ENCODE results near the gene ZNF582.
A peak's percentile ranks its signal among the peaks of the same experiment; 100 is the strongest.

Gene ZNF582

DNA sequence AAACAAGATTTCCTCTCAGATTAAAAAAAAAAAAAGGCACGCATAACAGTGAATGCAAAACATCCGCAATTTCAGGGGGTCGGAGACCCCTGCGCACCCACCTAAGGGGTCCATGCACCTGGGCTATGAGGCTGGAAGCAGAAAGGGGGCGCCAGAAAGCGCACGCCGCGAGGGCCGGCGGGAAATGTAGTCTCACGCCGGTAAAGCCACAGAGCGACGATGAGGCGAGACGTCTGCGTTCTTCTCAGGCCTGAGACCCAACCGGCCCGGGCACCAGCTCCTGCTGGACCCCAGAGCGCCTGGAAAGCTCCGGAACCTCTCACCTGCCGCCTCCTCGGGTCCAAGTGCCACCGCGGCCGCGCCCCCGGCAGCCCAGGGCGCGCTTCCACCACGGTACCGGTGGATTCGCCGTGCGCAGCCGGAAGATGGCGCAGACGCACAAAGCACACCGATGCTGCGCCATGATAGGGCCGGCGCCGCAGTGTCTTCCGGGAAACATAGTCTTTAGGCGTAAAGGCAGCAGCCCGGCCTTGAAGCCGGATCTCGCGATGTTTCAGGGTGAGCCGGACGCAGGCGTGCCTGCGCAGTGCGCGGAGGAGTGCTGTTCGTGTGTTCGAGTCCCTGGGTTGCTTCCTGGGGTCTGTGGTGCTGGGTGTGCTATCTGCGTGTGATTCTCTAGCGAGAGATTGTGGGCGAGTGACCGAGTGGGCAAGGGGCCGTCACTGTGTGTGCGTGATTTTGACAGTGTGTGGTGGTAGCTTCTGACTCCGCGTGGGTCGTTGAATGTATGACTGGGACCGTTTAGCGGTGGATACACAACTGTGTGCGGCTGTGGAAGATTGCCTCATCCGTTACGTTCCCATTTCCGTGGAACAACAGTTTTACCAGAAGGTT, at the start of gene ZNF582:
Gene ZNF582, minus strand, starts transcription at position 416 of the 894 bp plus-strand sequence. CDS start 1,782 bp downstream, outside the sequence.
- H3K4me3 Mint-ChIP-seq, result peak within 1 kb of the TSS; percentile 93
- H3K27me3 Mint-ChIP-seq, result no peaks in the 10 kb centered on the region
- peaks cover 51% of the 10 kb centered on the region for H3K36me3 Mint-ChIP-seq
- H3K27ac Mint-ChIP-seq, result peak within 1 kb of the TSS; percentile 97
- peaks cover 21% of the 10 kb centered on the region for H3K9me3 Mint-ChIP-seq
- peaks cover 14% of the 10 kb centered on the region for H3K4me1 Mint-ChIP-seq

DNA sequence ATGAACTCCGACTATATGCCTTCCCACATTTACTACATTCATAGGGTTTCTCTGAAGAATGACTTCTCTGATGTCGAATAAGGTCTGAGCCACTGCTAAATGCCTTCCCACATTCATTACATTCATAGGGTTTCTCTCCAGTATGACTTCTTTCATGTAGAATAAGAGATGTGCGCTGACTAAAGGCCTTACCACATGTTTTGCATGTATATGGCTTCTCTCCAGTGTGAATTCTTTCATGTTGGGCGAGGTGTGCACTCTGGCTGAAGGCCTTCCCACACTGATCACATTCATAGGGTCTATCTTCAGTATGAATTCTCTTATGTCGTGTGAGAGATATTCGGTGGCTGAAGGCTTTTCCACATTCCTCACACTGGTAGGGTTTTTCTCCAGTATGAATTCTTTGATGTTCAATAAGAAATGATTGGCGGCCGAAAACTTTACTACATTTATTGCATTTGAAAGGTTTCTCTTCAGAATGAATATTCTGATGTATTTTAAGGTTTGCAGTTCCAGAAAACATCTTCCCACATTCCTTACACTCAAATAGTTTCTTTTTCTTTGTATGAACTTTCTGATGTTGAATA, 48.0 kb upstream of the ZNF582 start:
- H3K36me3 Mint-ChIP-seq, result peaks cover 23% of the 10 kb centered on the region
- peaks cover 39% of the 10 kb centered on the region for H3K9me3 Mint-ChIP-seq

DNA sequence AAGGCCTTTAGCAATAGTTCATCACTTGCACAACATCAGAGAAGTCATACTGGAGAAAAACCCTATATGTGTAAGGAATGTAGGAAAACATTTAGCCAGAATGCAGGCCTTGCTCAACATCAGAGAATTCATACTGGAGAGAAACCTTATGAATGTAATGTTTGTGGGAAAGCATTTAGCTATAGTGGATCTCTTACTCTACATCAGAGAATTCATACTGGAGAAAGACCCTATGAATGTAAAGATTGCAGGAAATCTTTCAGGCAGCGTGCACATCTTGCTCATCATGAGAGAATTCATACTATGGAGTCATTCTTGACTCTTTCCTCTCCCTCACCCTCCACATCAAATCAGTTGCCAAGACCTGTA, 30.6 kb upstream of the ZNF582 start:
- peaks cover 25% of the 10 kb centered on the region for H3K9me3 Mint-ChIP-seq
- no peak overlapping the region for H3K4me3 Mint-ChIP-seq
- peaks cover 63% of the 10 kb centered on the region for H3K36me3 Mint-ChIP-seq
- H3K27me3 Mint-ChIP-seq, result no peaks in the 10 kb centered on the region
- H3K4me1 Mint-ChIP-seq, result no peaks in the 10 kb centered on the region
- no peak overlapping the region for H3K27ac Mint-ChIP-seq

More for the DNA sequence above, 48.0 kb upstream of the ZNF582 start:
- Mint-ChIP-seq H3K4me1 (no peaks in the 10 kb centered on the region), H3K27me3 (no peaks in the 10 kb centered on the region), H3K4me3 (no peak overlapping the region), H3K27ac (no peak overlapping the region)

DNA sequence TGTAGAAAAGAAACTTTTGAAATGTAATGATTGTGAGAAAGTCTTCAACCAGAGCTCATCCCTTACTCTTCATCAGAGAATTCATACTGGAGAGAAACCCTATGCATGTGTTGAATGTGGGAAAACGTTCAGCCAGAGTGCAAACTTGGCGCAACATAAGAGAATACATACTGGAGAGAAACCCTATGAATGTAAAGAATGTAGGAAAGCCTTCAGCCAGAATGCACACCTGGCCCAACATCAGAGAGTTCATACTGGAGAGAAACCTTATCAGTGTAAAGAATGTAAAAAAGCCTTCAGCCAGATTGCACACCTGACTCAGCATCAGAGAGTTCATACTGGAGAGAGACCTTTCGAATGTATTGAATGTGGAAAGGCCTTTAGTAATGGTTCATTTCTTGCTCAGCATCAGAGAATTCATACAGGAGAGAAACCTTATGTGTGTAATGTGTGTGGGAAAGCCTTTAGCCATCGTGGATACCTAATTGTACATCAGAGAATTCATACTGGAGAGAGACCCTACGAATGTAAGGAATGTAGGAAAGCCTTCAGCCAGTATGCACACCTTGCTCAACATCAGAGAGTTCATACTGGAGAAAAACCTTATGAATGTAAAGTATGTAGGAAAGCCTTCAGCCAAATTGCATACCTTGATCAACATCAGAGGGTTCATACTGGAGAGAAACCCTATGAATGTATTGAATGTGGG, 30.1 kb upstream of the ZNF582 start:
- Mint-ChIP-seq H3K27me3 (no peaks in the 10 kb centered on the region), H3K36me3 (peaks cover 68% of the 10 kb centered on the region), H3K9me3 (peaks cover 30% of the 10 kb centered on the region)

DNA sequence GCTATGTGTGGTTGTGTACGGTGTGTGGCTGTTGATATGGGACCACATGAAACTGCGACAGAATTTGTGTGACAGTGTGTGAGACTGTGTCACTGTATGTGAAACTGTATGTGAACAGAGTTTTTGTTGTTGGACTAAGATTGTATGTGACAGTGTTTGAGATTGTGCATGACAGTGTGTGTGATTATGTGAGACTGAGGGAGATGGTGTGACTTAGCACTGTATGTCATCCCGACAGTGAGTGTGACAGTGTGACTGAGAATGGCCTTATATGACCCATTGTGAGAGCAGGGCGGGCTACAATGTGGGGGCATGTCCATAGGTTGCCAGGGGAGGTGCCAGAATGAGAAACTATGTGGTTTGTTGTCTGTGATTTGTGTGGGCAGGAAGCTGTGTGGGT, 11.7 kb upstream of the ZNF582 start:
- Mint-ChIP-seq H3K9me3 (peaks cover 43% of the 10 kb centered on the region), H3K4me3 (peak overlapping the region; percentile 88), H3K36me3 (peaks cover 52% of the 10 kb centered on the region), H3K4me1 (peaks cover 32% of the 10 kb centered on the region), H3K27ac (peak overlapping the region; percentile 100), H3K27me3 (no peaks in the 10 kb centered on the region)

More for the DNA sequence above, 30.1 kb upstream of the ZNF582 start:
- Mint-ChIP-seq H3K4me1 (no peaks in the 10 kb centered on the region), H3K27ac (no peak overlapping the region), H3K4me3 (no peak overlapping the region)

DNA sequence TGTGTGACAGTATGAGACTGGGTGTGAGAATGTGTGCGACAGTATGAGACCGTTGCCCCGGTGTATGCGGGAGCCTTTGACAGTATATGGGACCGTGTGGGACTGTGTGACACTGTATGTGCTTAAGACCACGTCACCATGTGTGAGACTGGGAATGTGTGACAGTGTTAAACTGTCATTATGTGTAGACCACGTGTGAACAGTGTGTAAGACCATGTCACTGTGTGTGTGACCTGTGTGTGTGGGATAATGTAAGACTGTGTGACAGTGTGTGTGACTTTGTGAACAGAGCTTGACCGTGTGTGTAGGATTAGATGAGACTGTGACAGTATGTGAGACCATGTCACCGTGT, 11.3 kb upstream of the ZNF582 start:
- Mint-ChIP-seq H3K27me3 (no peaks in the 10 kb centered on the region), H3K27ac (peak overlapping the region; percentile 100), H3K4me1 (peaks cover 32% of the 10 kb centered on the region), H3K4me3 (peak overlapping the region; percentile 88), H3K36me3 (peaks cover 49% of the 10 kb centered on the region), H3K9me3 (peaks cover 40% of the 10 kb centered on the region)

DNA sequence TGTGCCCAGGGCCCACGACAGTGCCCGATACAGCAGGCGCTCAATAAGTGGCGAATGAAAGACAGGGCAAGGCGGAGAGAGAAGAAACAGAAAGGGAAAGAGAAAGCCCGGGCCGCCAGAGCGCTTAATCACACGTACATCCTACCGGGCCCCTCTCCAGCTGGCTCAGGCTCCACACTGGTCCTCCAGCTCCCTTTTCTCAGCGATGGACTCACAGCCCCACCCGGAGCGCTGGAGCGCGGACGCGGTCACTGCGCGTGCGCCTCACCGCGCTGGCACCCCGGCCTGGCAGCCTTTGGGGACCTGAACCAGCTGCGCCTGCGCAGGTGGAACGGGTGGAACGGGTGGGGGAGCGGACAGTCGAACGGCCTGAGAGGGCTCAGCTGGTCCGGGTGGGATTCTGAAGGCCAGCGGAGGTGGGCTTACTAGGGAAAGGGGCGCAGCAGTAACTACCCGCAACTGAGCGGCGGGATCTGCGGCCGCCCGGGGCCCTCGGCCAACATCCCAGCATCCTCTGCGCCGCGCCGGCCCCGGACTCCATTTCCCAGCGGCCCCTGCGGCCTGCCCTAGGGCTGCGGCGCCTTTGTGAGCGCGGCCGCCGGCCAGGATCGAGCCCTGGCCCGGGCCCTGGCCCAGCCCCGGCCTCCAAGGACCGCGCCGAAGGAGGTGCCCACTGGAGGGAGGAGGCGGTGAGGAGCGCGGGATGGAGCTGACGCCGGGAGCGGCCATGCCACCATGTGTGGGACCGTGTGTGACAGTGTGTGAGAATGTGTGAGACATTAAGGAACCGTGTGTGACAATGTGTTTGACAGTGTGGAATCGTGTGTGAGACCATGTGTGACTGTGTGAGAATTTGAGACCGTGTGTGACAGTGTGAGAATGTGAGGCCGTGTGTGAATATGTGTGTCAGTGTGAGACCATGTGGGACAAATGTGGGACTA, 10.7 kb upstream of the ZNF582 start, which contains the start of gene ZNF583:
Gene ZNF583, plus strand, starts transcription at position 569 of the 941 bp plus-strand sequence. CDS start 2,783 bp downstream, outside the sequence.
- Mint-ChIP-seq H3K27me3 (no peaks in the 10 kb centered on the region), H3K36me3 (peaks cover 52% of the 10 kb centered on the region), H3K4me3 (peak within 1 kb of the TSS; percentile 88), H3K4me1 (peaks cover 32% of the 10 kb centered on the region), H3K9me3 (peaks cover 37% of the 10 kb centered on the region), H3K27ac (peak within 1 kb of the TSS; percentile 100)

DNA sequence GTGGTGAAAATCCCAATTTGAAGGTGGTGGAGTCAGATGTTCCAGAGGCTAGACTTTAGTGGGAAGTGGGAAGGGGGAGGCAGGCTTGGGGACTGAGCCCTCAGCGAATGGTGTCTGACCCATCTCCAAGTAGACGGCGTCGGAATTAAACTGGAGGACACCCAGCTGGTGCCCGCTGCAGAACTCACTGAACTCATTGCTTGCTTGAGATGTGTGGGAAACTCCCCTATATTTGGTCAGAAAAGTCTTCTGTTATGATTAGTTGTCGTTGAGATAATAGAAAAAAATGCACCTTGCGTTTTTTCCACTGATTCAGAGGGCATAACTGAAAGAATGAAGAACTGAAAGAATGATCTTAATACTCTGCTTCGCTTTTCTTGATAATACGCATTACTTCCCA, 9.9 kb upstream of the ZNF582 start:
- Mint-ChIP-seq H3K4me3 (peak overlapping the region; percentile 88), H3K27me3 (no peaks in the 10 kb centered on the region), H3K36me3 (peaks cover 51% of the 10 kb centered on the region), H3K27ac (peak overlapping the region; percentile 100), H3K4me1 (peaks cover 32% of the 10 kb centered on the region), H3K9me3 (peaks cover 29% of the 10 kb centered on the region)

DNA sequence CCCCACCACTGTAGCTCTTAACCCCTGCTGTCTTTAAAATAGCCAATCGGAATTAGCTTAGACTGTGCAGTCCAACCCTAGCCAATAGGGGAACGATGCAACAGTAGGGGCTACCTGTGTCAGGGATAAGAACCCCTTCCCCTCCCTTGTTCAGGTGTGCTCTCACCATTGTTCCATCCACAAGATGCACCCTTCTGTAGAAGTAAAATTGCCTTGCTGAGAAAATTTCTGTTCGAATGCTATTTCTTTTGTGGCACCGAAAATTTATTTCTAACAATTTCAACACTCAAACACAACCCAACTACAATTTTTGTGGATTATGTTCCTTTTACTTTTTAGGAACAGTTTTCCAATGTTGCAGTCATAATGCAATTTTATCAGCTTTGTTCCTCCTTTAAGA, 7.2 kb upstream of the ZNF582 start:
- Mint-ChIP-seq H3K36me3 (peaks cover 43% of the 10 kb centered on the region), H3K27ac (no peak overlapping the region), H3K27me3 (no peaks in the 10 kb centered on the region), H3K4me1 (peaks cover 28% of the 10 kb centered on the region), H3K4me3 (no peak overlapping the region), H3K9me3 (peaks cover 16% of the 10 kb centered on the region)

DNA sequence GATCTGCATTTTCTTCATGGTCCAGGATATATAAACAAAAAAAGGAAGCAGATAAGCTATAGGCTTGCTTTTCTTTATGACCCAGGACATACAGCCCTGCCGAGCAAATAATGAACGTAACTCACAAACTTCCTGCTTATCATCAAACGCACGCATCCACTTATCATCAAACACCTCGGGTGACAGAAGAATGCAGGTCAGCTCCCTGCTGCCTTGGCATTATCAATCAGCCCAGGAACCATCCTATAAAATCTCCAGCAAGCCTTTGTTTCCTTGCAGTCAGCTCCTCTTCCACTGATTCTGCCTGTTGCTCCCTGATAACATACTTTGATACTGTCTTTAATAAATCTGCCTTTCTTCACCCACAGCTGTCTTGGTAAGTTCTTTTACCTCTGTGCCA, 5.5 kb upstream of the ZNF582 start:
- Mint-ChIP-seq H3K9me3 (peaks cover 16% of the 10 kb centered on the region), H3K4me3 (no peak overlapping the region), H3K36me3 (peaks cover 41% of the 10 kb centered on the region), H3K4me1 (peaks cover 19% of the 10 kb centered on the region), H3K27me3 (no peaks in the 10 kb centered on the region), H3K27ac (no peak overlapping the region)

DNA sequence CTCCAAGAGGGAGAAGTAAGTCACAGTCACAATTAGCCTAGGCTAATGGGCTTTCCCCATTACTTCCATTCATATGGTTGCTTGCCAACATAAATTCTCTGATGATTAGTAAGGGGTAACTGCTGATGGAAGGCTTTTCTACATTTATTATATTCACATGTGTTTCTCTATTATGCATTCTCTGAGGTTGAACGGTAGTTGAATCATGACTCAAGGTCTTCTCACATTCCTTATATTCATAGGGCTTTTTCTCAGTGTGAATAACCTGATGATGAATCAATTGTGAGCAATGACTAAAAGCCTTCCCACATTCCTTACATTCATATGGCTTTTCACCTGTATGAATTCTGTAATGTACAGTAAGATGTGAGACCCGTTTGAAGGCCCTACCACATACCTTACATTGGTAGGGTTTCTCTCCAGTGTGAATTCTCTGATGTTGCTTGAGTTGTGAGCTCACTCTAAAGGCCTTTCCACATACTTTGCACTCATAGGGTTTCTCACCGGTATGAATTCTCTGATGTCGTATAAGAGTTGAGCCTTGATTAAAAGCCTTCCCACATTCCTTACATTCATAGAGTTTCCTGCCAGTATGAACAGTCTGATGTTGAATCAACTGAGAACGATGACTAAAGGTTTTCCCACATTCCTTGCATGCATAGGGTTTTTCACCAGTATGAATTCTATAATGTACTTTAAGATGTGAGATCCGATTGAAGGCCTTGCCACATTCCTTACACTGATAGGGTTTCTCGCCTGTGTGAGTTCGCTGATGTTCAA, 9.3 kb downstream of the ZNF582 start:
- Mint-ChIP-seq H3K9me3 (peaks cover 32% of the 10 kb centered on the region), H3K36me3 (peaks cover 58% of the 10 kb centered on the region), H3K27me3 (no peaks in the 10 kb centered on the region), H3K4me1 (peaks cover 8% of the 10 kb centered on the region), H3K4me3 (no peak overlapping the region), H3K27ac (no peak overlapping the region)

DNA sequence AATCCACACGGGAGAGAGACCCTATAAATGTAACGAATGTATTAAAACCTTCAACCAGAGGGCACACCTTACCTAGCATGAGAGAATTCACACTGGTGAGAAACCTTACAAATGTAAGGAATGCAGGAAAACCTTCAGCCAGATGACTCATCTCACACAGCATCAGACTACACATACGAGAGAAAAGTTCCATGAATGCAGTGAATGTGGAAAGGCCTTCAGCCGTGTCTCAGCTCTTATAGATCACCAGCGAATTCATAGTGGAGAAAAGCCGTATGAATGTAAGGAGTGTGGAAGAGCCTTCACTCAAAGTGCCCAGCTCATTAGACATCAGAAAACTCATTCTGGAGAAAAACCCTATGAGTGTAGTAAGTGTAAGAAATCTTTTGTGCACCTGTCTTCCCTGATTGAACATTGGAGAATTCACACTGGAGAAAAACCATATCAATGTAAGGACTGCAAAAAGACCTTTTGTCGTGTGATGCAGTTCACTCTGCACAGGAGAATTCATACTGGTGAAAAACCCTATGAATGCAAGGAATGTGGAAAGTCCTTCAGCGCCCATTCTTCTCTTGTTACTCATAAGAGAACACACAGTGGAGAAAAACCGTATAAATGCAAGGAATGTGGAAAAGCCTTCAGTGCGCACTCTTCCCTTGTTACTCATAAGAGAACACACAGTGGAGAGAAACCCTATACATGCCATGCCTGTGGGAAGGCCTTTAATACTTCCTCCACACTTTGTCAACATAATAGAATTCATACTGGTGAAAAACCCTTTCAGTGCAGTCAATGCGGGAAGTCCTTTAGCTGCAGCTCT, 16.0 kb downstream of the ZNF582 start:
- peaks cover 8% of the 10 kb centered on the region for H3K4me1 Mint-ChIP-seq
- H3K9me3 Mint-ChIP-seq, result peaks cover 18% of the 10 kb centered on the region
- peaks cover 67% of the 10 kb centered on the region for H3K36me3 Mint-ChIP-seq

DNA sequence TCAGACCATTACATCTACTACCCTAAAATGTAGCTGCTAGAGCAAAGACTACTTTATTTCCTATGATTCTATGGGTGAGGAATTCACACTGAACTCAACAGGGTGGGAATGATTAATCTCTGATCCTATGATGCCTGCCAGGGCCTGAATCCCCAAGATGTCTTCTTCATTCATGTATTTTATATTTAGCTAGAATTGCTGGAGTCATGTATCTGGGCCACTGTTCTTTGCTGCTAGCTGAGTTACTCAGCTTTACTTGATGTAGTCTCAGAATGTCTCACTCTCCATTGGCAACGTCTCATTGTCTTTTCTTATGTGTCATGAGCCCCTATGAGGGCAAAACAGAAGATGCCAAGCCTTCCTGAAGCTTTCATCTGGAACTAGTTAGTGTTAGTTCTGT, 21.1 kb downstream of the ZNF582 start:
- H3K4me3 Mint-ChIP-seq, result no peak overlapping the region
- H3K36me3 Mint-ChIP-seq, result peaks cover 61% of the 10 kb centered on the region
- H3K27ac Mint-ChIP-seq, result no peak overlapping the region
- H3K9me3 Mint-ChIP-seq, result peaks cover 21% of the 10 kb centered on the region
- H3K27me3 Mint-ChIP-seq, result no peaks in the 10 kb centered on the region
- peaks cover 26% of the 10 kb centered on the region for H3K4me1 Mint-ChIP-seq

More for the DNA sequence above, 16.0 kb downstream of the ZNF582 start:
- Mint-ChIP-seq H3K27me3 (no peaks in the 10 kb centered on the region), H3K4me3 (no peak overlapping the region), H3K27ac (no peak overlapping the region)
